Measurements from ENCODE around the gene RNF8.

The RNF8 gene

GRCh38 chr6:37311741-37312473, 41.9 kb upstream of the RNF8 start:
- ATAC-seq: peak; percentile 71
- peak; percentile 53; the same call in 1 of the 2 replicates for TF ChIP-seq PATZ1 (CRISPR knock-in tag; IDR thresholded peaks at IDR 0.05; ENCODE audit: borderline replicate concordance)
- peak; percentile 90 for TF ChIP-seq ISL1 (CRISPR knock-in tag; IDR thresholded peaks at IDR 0.05)
- TF ChIP-seq, protein P1, sequence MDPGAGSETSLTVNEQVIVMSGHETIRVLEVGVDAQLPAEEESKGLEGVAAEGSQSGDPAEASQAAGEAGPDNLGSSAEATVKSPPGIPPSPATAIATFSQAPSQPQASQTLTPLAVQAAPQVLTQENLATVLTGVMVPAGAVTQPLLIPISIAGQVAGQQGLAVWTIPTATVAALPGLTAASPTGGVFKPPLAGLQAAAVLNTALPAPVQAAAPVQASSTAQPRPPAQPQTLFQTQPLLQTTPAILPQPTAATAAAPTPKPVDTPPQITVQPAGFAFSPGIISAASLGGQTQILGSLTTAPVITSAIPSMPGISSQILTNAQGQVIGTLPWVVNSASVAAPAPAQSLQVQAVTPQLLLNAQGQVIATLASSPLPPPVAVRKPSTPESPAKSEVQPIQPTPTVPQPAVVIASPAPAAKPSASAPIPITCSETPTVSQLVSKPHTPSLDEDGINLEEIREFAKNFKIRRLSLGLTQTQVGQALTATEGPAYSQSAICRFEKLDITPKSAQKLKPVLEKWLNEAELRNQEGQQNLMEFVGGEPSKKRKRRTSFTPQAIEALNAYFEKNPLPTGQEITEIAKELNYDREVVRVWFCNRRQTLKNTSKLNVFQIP (CRISPR knock-in tag; IDR thresholded peaks at IDR 0.05; ENCODE audit: borderline replicate concordance, low read depth): no peak

GRCh38 chr6:37313723-37314486, 39.9 kb upstream of the RNF8 start:
- ATAC-seq: no peak
- TF ChIP-seq PATZ1 (CRISPR knock-in tag; IDR thresholded peaks at IDR 0.05; ENCODE audit: borderline replicate concordance) (no peak), ZC3H10 (CRISPR knock-in tag; IDR thresholded peaks at IDR 0.05) (no peak), OSR1 (CRISPR knock-in tag; IDR thresholded peaks at IDR 0.05) (no peak), RARB (CRISPR knock-in tag; IDR thresholded peaks at IDR 0.05) (no peak), SNAI2 (CRISPR knock-in tag; IDR thresholded peaks at IDR 0.05) (no peak), GLIS3 (CRISPR knock-in tag; IDR thresholded peaks at IDR 0.05) (no peak), ZFP3 (CRISPR knock-in tag; IDR thresholded peaks at IDR 0.05) (no peak), BACH2 (CRISPR knock-in tag; IDR thresholded peaks at IDR 0.05; ENCODE audit: borderline replicate concordance) (no peak), PPARA (CRISPR knock-in tag; IDR thresholded peaks at IDR 0.05; ENCODE audit: borderline replicate concordance) (no peak), ESRRG (CRISPR knock-in tag; IDR thresholded peaks at IDR 0.05) (no peak), ISL1 (CRISPR knock-in tag; IDR thresholded peaks at IDR 0.05) (no peak), ZNF8 (CRISPR knock-in tag; IDR thresholded peaks at IDR 0.05) (no peak), CSDC2 (CRISPR knock-in tag; IDR thresholded peaks at IDR 0.05) (no peak), ZNF565 (CRISPR knock-in tag; conservative IDR thresholded peaks at IDR 0.05; ENCODE audit: low read depth) (no peak), ZFP30 (CRISPR knock-in tag; IDR thresholded peaks at IDR 0.05) (no peak), ARNTL (CRISPR knock-in tag; IDR thresholded peaks at IDR 0.05; ENCODE audit: borderline replicate concordance, low read depth) (no peak)
- TF ChIP-seq, protein P2, sequence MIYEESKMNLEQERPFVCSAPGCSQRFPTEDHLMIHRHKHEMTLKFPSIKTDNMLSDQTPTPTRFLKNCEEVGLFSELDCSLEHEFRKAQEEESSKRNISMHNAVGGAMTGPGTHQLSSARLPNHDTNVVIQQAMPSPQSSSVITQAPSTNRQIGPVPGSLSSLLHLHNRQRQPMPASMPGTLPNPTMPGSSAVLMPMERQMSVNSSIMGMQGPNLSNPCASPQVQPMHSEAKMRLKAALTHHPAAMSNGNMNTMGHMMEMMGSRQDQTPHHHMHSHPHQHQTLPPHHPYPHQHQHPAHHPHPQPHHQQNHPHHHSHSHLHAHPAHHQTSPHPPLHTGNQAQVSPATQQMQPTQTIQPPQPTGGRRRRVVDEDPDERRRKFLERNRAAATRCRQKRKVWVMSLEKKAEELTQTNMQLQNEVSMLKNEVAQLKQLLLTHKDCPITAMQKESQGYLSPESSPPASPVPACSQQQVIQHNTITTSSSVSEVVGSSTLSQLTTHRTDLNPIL (CRISPR knock-in tag; IDR thresholded peaks at IDR 0.05; ENCODE audit: low read depth): no peak
- TF ChIP-seq, protein P1 (CRISPR knock-in tag; IDR thresholded peaks at IDR 0.05; ENCODE audit: borderline replicate concordance, low read depth): no peak

GRCh38 chr6:37314487-37315156, 39.2 kb upstream of the RNF8 start:
- TF ChIP-seq ZFP30 (CRISPR knock-in tag; IDR thresholded peaks at IDR 0.05) (no peak), ZC3H10 (CRISPR knock-in tag; IDR thresholded peaks at IDR 0.05) (no peak)
- TF ChIP-seq, protein P2 (CRISPR knock-in tag; IDR thresholded peaks at IDR 0.05; ENCODE audit: low read depth): no peak
- peak; percentile 30; the same call in 2 of the 3 replicates for ATAC-seq
